NCI-H510A (cell line): ENCODE data around the gene NOL3.

Experiments
- DNase-seq: peaks from one replicate; lab custom pipeline; 2025; lab: John Stamatoyannopoulos, UW

The NOL3 gene

GRCh38 chr16:67206838-67207248, 36.5 kb downstream of the NOL3 start:
- DNase-seq: no peak

GRCh38 chr16:67207249-67208091, 37.1 kb downstream of the NOL3 start:
- no peak for DNase-seq

GRCh38 chr16:67208154-67208896, 38.0 kb downstream of the NOL3 start:
- no peak for DNase-seq

- no peak for DNase-seq
Measured at GRCh38 chr16:67209565-67209964, 39.2 kb downstream of the NOL3 start.

- DNase-seq: no peak
Measured at GRCh38 chr16:67210069-67210937, 40.0 kb downstream of the NOL3 start.

GRCh38 chr16:67211674-67212073, 41.3 kb downstream of the NOL3 start:
- no peak for DNase-seq

GRCh38 chr16:67212766-67213165, 42.4 kb downstream of the NOL3 start:
- DNase-seq: no peak

- no peak for DNase-seq
Measured at GRCh38 chr16:67213197-67214019, 43.1 kb downstream of the NOL3 start.

GRCh38 chr16:67215706-67216105, 45.4 kb downstream of the NOL3 start:
- DNase-seq: no peak

- no peak for DNase-seq
Measured at GRCh38 chr16:67216612-67217490, 46.5 kb downstream of the NOL3 start.

GRCh38 chr16:67223992-67224391, 53.7 kb downstream of the NOL3 start:
- no peak for DNase-seq
